IMR-90 (cell line): ENCODE measurements around the gene CCM2. TPM values are rescaled to one million over a fixed set of nuclear protein-coding genes. Genes with fewer than 3 reads are reported as not detected.
A peak's percentile ranks its signal among the peaks of the same experiment; 100 is the strongest.

Source experiments
- ATAC-seq: fragments of 200-7000 bp; cut with Tn5 transposase; 2 replicates; pipeline ENCODE4 v1.9.1; 2020; ENCODE audit warnings: low read depth, mild to moderate bottlenecking, moderate library complexity
- BruUV-seq: library from RNA; stranded (reverse); fragments of 400-500 nt; replicated peaks from 2 replicates; lab custom pipeline; 2021; lab: Mats Ljungman, UMichigan
- CTCF ChIA-PET: fragments of 300-600 bp; formaldehyde crosslinking; extraction: SDS; loops from one replicate; lab custom pipeline; 2021; ENCODE audit warnings: antibody characterized with exemption; lab: Yijun Ruan, JAX
- POLR2A ChIA-PET: fragments of 300-600 bp; sonication (Branson Sonifier 250); formaldehyde crosslinking; loops from one replicate; lab custom pipeline; 2022; ENCODE audit warnings: antibody characterized with exemption; ENCODE audit not compliant: unreplicated experiment; lab: Charles Lee
- DNase-seq: peaks from one replicate; pipeline ENCODE4 v3.0.0; 2013
- H2AFZ ChIP-seq: replicated peaks from 2 replicates; pipeline ENCODE3; 2013; ENCODE audit warnings: low read length, mild to moderate bottlenecking; ENCODE audit not compliant: poor library complexity
- H2AK5ac ChIP-seq: 2 replicates; pipeline ENCODE4 v1.6.1; 2013; ENCODE audit warnings: low read depth, low read length, inconsistent platforms
- H2AK9ac ChIP-seq: replicated peaks from 2 replicates; pipeline ENCODE3; 2013; ENCODE audit warnings: mild to moderate bottlenecking, low read depth, low read length, moderate library complexity; ENCODE audit not compliant: poor library complexity
- H2BK120ac ChIP-seq: 2 replicates; pipeline ENCODE4 v1.6.1; 2013; ENCODE audit warnings: low read depth, low read length, inconsistent platforms
- H2BK15ac ChIP-seq: 3 replicates; pipeline ENCODE4 v1.6.1; 2013; ENCODE audit warnings: low read depth, low read length, inconsistent platforms
- H2BK20ac ChIP-seq: 2 replicates; pipeline ENCODE4 v1.6.1; 2013; ENCODE audit warnings: low read depth, mild to moderate bottlenecking, inconsistent platforms, low read length, moderate library complexity
- H2BK5ac ChIP-seq: 2 replicates; pipeline ENCODE4 v1.6.1; 2013; ENCODE audit warnings: mild to moderate bottlenecking, low read depth, low read length, inconsistent platforms; ENCODE audit not compliant: poor library complexity, severe bottlenecking
- H3K14ac ChIP-seq: replicated peaks from 2 replicates; pipeline ENCODE4 v1.6.1; 2013; ENCODE audit warnings: low read depth, low read length, inconsistent platforms
- H3K18ac ChIP-seq: 2 replicates; pipeline ENCODE4 v1.6.1; 2013; ENCODE audit warnings: low read depth, low read length, control low read depth
- H3K23ac ChIP-seq: 2 replicates; pipeline ENCODE4 v1.6.1; 2013; ENCODE audit warnings: low read depth, low read length, inconsistent platforms
- H3K27ac ChIP-seq: 2 replicates; pipeline ENCODE4 v1.5.1; 2013; ENCODE audit warnings: mild to moderate bottlenecking, control low read depth, low read length; ENCODE audit not compliant: insufficient read depth
- H3K27me3 ChIP-seq: 2 replicates; pipeline ENCODE4 v1.6.1; 2013; ENCODE audit warnings: low read length; ENCODE audit not compliant: control insufficient read depth, insufficient read depth
- H3K36me3 ChIP-seq: 2 replicates; pipeline ENCODE4 v1.6.1; 2013; ENCODE audit warnings: low read length, mixed read lengths; ENCODE audit not compliant: control insufficient read depth, insufficient read depth
- H3K4ac ChIP-seq: 2 replicates; pipeline ENCODE4 v1.6.1; 2013; ENCODE audit warnings: low read depth, low read length, inconsistent platforms
- H3K4me1 ChIP-seq: 2 replicates; pipeline ENCODE4 v1.6.1; 2013; ENCODE audit warnings: low read length, mixed read lengths; ENCODE audit not compliant: control insufficient read depth, insufficient read depth
- H3K4me2 ChIP-seq: 2 replicates; pipeline ENCODE4 v1.6.1; 2013; ENCODE audit warnings: low read depth, mild to moderate bottlenecking, control low read depth, low read length, moderate library complexity
- H3K4me3 ChIP-seq: 2 replicates; pipeline ENCODE4 v1.5.1; 2013; ENCODE audit warnings: low read depth, mild to moderate bottlenecking, control low read depth, low read length, moderate library complexity; ENCODE audit not compliant: insufficient read depth
- H3K56ac ChIP-seq: 2 replicates; pipeline ENCODE4 v1.6.1; 2013; ENCODE audit warnings: low read length, inconsistent platforms; ENCODE audit not compliant: insufficient read depth; ENCODE audit errors: extremely low read depth
- H3K79me1 ChIP-seq, 2 experiments: 2 replicates each; pipeline ENCODE4 v1.6.1; 2013; ENCODE audit warnings: low read length in 2 of 2, inconsistent platforms in 1 of 2, low read depth in 1 of 2
- H3K9ac ChIP-seq: 2 replicates; pipeline ENCODE4 v1.6.1; 2013; ENCODE audit warnings: low read depth, low read length, control low read depth
- H3K9me1 ChIP-seq: 2 replicates; pipeline ENCODE4 v1.6.1; 2013; ENCODE audit warnings: low read length, inconsistent platforms; ENCODE audit not compliant: insufficient read depth
- H3K9me3 ChIP-seq: 2 replicates; pipeline ENCODE4 v1.6.1; 2013; ENCODE audit warnings: low read length; ENCODE audit not compliant: control insufficient read depth, insufficient read depth
- H4K20me1 ChIP-seq: 2 replicates; pipeline ENCODE4 v1.6.1; 2013; ENCODE audit warnings: low read length, inconsistent platforms; ENCODE audit not compliant: insufficient read depth
- H4K5ac ChIP-seq: 2 replicates; pipeline ENCODE4 v1.6.1; 2013; ENCODE audit warnings: mild to moderate bottlenecking, low read depth, low read length, control low read depth
- H4K8ac ChIP-seq, 2 experiments: 2 replicates each; pipeline ENCODE4 v1.6.1; 2013; ENCODE audit warnings: low read depth in 2 of 2, low read length in 2 of 2, control low read depth in 1 of 2, inconsistent platforms in 1 of 2
- H4K91ac ChIP-seq: 2 replicates; pipeline ENCODE4 v1.6.1; 2013; ENCODE audit warnings: low read depth, low read length, inconsistent platforms; ENCODE audit not compliant: insufficient read depth
- BHLHE40 ChIP-seq: fragments of 150-350 bp; IDR thresholded peaks from 2 replicates; pipeline ENCODE4 v1.6.1; 2016; ENCODE audit warnings: mild to moderate bottlenecking, low read depth, low read length
- FOS ChIP-seq: fragments of 150-350 bp; IDR thresholded peaks from 2 replicates; pipeline ENCODE4 v1.6.1; 2016; ENCODE audit warnings: low read depth, low read length
- MAZ ChIP-seq: IDR thresholded peaks from 2 replicates; pipeline ENCODE4 v1.6.1; 2012; ENCODE audit warnings: low read depth, mild to moderate bottlenecking, low read length, improper control_type of control experiment, moderate library complexity, borderline replicate concordance
- MXI1 ChIP-seq: IDR thresholded peaks from 2 replicates; pipeline ENCODE4 v1.6.1; 2012; ENCODE audit warnings: low read depth, mild to moderate bottlenecking, low read length, moderate library complexity, borderline replicate concordance
- NFE2L2 ChIP-seq: fragments of 150-350 bp; IDR thresholded peaks from 2 replicates; pipeline ENCODE4 v1.6.1; 2016; ENCODE audit warnings: low read depth, mild to moderate bottlenecking, low read length
- POLR2A ChIP-seq: IDR thresholded peaks from 2 replicates; pipeline ENCODE4 v1.6.1; 2012; ENCODE audit warnings: mild to moderate bottlenecking, low read depth, low read length
- RCOR1 ChIP-seq: IDR thresholded peaks from 2 replicates; pipeline ENCODE4 v1.6.1; 2012; ENCODE audit warnings: mild to moderate bottlenecking, low read length, improper control_type of control experiment; ENCODE audit not compliant: insufficient replicate concordance
- RFX5 ChIP-seq: IDR thresholded peaks from 2 replicates; pipeline ENCODE4 v1.8.0; 2012; ENCODE audit warnings: low read depth, mild to moderate bottlenecking, low read length, moderate library complexity
- SMC3 ChIP-seq: fragments of 150-350 bp; IDR thresholded peaks from 2 replicates; pipeline ENCODE4 v1.6.1; 2016; ENCODE audit warnings: low read depth, mild to moderate bottlenecking, antibody characterized with exemption, low read length, moderate library complexity
- WGBS, 2 experiments: methylation state at CpG; one replicate each; pipeline versions ENCODE4 v1.1.5 to v1.1.7; 2013; ENCODE audit warnings: missing lambda C conversion rate in 2 of 2; ENCODE audit not compliant: insufficient read length in 1 of 2; ENCODE audit errors: extremely low coverage in 2 of 2; 5-methylcytosine and 5-hydroxymethylcytosine counted together
- dilution Hi-C: fragments of 300-500 bp; cut with HindIII; formaldehyde crosslinking; loops from one replicate; pipeline ENCODE4 v1.14.3; 2018; ENCODE audit warnings: low sequenced_read_pairs; ENCODE audit not compliant: unreplicated experiment
- in situ Hi-C: fragments of 300-500 bp; cut with MboI; formaldehyde crosslinking; loops from 3 replicates; pipeline ENCODE4 v1.14.3; 2019; ENCODE audit warnings: low sequenced_read_pairs, inconsistent platforms, mixed read lengths
- intact Hi-C: fragments of 100-400 bp; cut with micrococcal nuclease; formaldehyde crosslinking; loops from 2 replicates; pipeline ENCODE4 v1.10.0; 2022
- polyA plus RNA-seq, 3 experiments: library from polyadenylated mRNA; depleted of rRNA; stranded (reverse); fragments of >200 nt; gene quantifications; 2 replicates each; pipeline ENCODE4 v1.2.3, GENCODE V29; 2012; ENCODE audit warnings: low replicate concordance in 1 of 3
- total RNA-seq: library from RNA; depleted of rRNA; stranded (reverse); fragments of >200 nt; gene quantifications from 2 replicates; pipeline ENCODE4 v1.2.3, GENCODE V29; 2012
- TF ChIP-seq, protein P1 (sequence below): fragments of 150-350 bp; IDR thresholded peaks from 2 replicates; pipeline ENCODE4 v1.6.1; 2017; ENCODE audit warnings: mild to moderate bottlenecking, antibody characterized with exemption, low read length, low read depth
- TF ChIP-seq, protein P2 (sequence below): conservative IDR thresholded peaks from 2 replicates; pipeline ENCODE4 v1.5.1; 2012; ENCODE audit warnings: mild to moderate bottlenecking, low read depth, low read length, improper control_type of control experiment

CCM2 gene
- total and polyA plus RNA-seq, 2 of the 4 experiments (the other 2 are of a cell fraction): 65.2 to 78.5 TPM

DNA sequence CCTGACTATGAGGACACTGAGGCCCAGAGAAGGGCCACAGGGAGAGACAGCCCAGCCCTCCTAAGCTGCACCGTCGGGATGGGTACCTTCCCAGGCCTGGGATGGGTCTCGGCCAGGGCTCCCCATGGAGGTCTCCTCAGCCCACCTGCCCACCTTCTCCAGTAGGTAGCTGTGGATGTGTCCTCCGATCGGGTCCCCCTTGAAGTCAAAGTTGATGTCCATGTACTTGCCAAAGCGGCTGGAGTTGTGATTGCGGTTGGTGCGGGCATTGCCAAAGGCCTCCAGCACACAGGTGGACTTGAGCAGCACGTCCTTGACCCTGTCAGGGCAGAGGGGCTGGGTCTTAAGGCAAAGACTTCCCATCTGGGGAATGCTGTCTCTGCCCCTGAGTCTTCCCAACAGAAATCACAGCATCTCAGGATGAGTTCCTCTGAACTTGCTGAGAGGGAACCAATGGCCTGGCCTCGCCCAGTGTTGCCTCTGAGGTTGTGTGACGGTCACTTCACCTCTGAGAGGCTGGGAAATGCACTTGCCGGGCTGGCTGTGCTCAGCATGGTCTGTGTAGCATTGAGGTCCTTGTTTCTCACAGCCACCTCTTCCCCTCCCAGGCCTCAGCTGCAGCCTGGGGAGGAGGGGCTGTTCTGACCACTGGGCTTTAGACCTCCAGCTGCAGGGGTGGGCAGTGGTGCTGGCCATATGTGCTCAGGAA, 24.5 kb upstream of the CCM2 start:
- no peak overlapping the region for H2BK5ac ChIP-seq
- no TSS peak for BruUV-seq
- H3K56ac ChIP-seq: no peak overlapping the region
- in situ Hi-C loops: no loop called here
- no CpG with 5 or more reads among the region's 12 CpGs for WGBS, 2 experiments
- ATAC-seq (no peak), DNase-seq (no peak)
- H3K79me1 ChIP-seq: no peaks in the 10 kb centered on the region; a peak in 1 of 4 replicates
- ChIA-PET POLR2A (no interaction called here), CTCF (no interaction called here)
- no peak overlapping the region for H2AK9ac ChIP-seq
- no peak overlapping the region for H4K8ac ChIP-seq
- TF ChIP-seq RFX5: no peak
- TF ChIP-seq RCOR1: no peak
- no peak for TF ChIP-seq MAZ
- TF ChIP-seq MXI1: no peak
- no peak for TF ChIP-seq BHLHE40
- TF ChIP-seq FOS: no peak
- TF ChIP-seq NFE2L2: no peak
- TF ChIP-seq SMC3: no peak
- TF ChIP-seq, protein P1, sequence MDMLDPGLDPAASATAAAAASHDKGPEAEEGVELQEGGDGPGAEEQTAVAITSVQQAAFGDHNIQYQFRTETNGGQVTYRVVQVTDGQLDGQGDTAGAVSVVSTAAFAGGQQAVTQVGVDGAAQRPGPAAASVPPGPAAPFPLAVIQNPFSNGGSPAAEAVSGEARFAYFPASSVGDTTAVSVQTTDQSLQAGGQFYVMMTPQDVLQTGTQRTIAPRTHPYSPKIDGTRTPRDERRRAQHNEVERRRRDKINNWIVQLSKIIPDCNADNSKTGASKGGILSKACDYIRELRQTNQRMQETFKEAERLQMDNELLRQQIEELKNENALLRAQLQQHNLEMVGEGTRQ: no peak
- no peak for TF ChIP-seq POLR2A
- TF ChIP-seq, protein P2, sequence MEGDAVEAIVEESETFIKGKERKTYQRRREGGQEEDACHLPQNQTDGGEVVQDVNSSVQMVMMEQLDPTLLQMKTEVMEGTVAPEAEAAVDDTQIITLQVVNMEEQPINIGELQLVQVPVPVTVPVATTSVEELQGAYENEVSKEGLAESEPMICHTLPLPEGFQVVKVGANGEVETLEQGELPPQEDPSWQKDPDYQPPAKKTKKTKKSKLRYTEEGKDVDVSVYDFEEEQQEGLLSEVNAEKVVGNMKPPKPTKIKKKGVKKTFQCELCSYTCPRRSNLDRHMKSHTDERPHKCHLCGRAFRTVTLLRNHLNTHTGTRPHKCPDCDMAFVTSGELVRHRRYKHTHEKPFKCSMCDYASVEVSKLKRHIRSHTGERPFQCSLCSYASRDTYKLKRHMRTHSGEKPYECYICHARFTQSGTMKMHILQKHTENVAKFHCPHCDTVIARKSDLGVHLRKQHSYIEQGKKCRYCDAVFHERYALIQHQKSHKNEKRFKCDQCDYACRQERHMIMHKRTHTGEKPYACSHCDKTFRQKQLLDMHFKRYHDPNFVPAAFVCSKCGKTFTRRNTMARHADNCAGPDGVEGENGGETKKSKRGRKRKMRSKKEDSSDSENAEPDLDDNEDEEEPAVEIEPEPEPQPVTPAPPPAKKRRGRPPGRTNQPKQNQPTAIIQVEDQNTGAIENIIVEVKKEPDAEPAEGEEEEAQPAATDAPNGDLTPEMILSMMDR: no peak
- no peaks in the 10 kb centered on the region for H3K9me3 ChIP-seq
- H3K9ac ChIP-seq: no peak overlapping the region
- H3K27me3 ChIP-seq: peaks cover 7% of the 10 kb centered on the region; the same call in 1 of the 2 replicates
- peak overlapping the region; percentile 41 for H2AFZ ChIP-seq
- H2BK15ac ChIP-seq: no peak overlapping the region
- no peak overlapping the region for H3K14ac ChIP-seq
- no peak overlapping the region for H2BK20ac ChIP-seq
- no peaks in the 10 kb centered on the region for H4K20me1 ChIP-seq
- H3K4ac ChIP-seq: no peak overlapping the region
- no peak overlapping the region for H3K4me2 ChIP-seq
- H3K9me1 ChIP-seq: peaks cover 8% of the 10 kb centered on the region
- H3K4me1 ChIP-seq: peaks cover 5% of the 10 kb centered on the region
- no peak overlapping the region for H4K5ac ChIP-seq
- H3K27ac ChIP-seq: no peak overlapping the region
- H2BK120ac ChIP-seq: no peak overlapping the region
- H4K91ac ChIP-seq: no peak overlapping the region
- H3K23ac ChIP-seq: no peak overlapping the region
- H3K36me3 ChIP-seq: 0 out of 2 replicates have a peak, but pooled peaks cover 2% of the 10 kb centered on the region
- no peak overlapping the region for H2AK5ac ChIP-seq
- H3K18ac ChIP-seq: no peak overlapping the region
- dilution Hi-C loops: no loop called here
- no peak overlapping the region for H3K4me3 ChIP-seq
- intact Hi-C loops: no loop called here
